Effector memory CD4-positive, alpha-beta T cell (primary cell): ENCODE results near the gene CAMSAP3.

Experiments
- DNase-seq, 3 donors: peaks; one replicate each; pipeline ENCODE4 v3.0.0-alpha.2; 2020
- H3K27ac ChIP-seq: 2 replicates; pipeline ENCODE4 v1.7.0; 2013; ENCODE audit warnings: mild to moderate bottlenecking, low read length, moderate library complexity; ENCODE audit not compliant: insufficient read depth, poor library complexity, severe bottlenecking
- H3K27me3 ChIP-seq: replicated peaks from 2 replicates; pipeline ENCODE4 v1.7.0; 2013; ENCODE audit warnings: mild to moderate bottlenecking, low read length; ENCODE audit not compliant: insufficient read depth, control insufficient read depth, poor library complexity, severe bottlenecking
- H3K36me3 ChIP-seq: 2 replicates; pipeline ENCODE4 v1.7.0; 2013; ENCODE audit warnings: mild to moderate bottlenecking, low read length, moderate library complexity; ENCODE audit not compliant: control insufficient read depth, insufficient read depth
- H3K4me1 ChIP-seq: 2 replicates; pipeline ENCODE4 v1.7.0; 2013; ENCODE audit warnings: low read length, mild to moderate bottlenecking; ENCODE audit not compliant: control insufficient read depth, insufficient read depth, poor library complexity, severe bottlenecking
- H3K4me3 ChIP-seq: 2 replicates; pipeline ENCODE4 v1.7.0; 2013; ENCODE audit warnings: low read length, low read depth, mild to moderate bottlenecking; ENCODE audit not compliant: insufficient read depth, poor library complexity, severe bottlenecking
- H3K9me3 ChIP-seq: 2 replicates; pipeline ENCODE4 v1.7.0; 2013; ENCODE audit warnings: mild to moderate bottlenecking, low read length, moderate library complexity; ENCODE audit not compliant: control insufficient read depth

The CAMSAP3 gene

GRCh38 chr19:7647156-7647555 lies 51.5 kb downstream of the CAMSAP3 start:
- Histone ChIP-seq H3K4me1 (peaks cover 4% of the 10 kb centered on the region), H3K27ac (no peak overlapping the region), H3K4me3 (no peak overlapping the region), H3K36me3 (peaks cover 14% of the 10 kb centered on the region), H3K27me3 (no peaks in the 10 kb centered on the region), H3K9me3 (no peaks in the 10 kb centered on the region)
- no peak for DNase-seq

- Histone ChIP-seq H3K36me3 (peaks cover 7% of the 10 kb centered on the region), H3K4me3 (no peak overlapping the region), H3K27me3 (no peaks in the 10 kb centered on the region), H3K4me1 (peaks cover 4% of the 10 kb centered on the region), H3K9me3 (no peaks in the 10 kb centered on the region), H3K27ac (no peak overlapping the region)
- DNase-seq = no peak
Observed at GRCh38 chr19:7648265-7649014, 52.8 kb downstream of the CAMSAP3 start.

GRCh38 chr19:7650148-7650547 lies 54.5 kb downstream of the CAMSAP3 start:
- Histone ChIP-seq H3K27me3 (no peaks in the 10 kb centered on the region), H3K36me3 (peaks cover under 1% of the 10 kb centered on the region), H3K4me1 (peaks cover 4% of the 10 kb centered on the region), H3K9me3 (no peaks in the 10 kb centered on the region), H3K27ac (no peak overlapping the region), H3K4me3 (no peak overlapping the region)
- no peak for DNase-seq

- H3K9me3 ChIP-seq = no peaks in the 10 kb centered on the region
- H3K27me3 ChIP-seq = no peaks in the 10 kb centered on the region
- peaks cover 4% of the 10 kb centered on the region for H3K4me1 ChIP-seq
- no peaks in the 10 kb centered on the region for H3K36me3 ChIP-seq
- peak; percentile 78 to 87 (median 86) for DNase-seq
- H3K4me3 ChIP-seq = peak overlapping the region; percentile 35
- peak overlapping the region; percentile 48 for H3K27ac ChIP-seq
Observed at GRCh38 chr19:7652061-7652641, 56.5 kb downstream of the CAMSAP3 start.

- no peaks in the 10 kb centered on the region for H3K9me3 ChIP-seq
- DNase-seq = no peak
- H3K27ac ChIP-seq = no peak overlapping the region
- H3K36me3 ChIP-seq = no peaks in the 10 kb centered on the region
- H3K27me3 ChIP-seq = no peaks in the 10 kb centered on the region
- H3K4me1 ChIP-seq = peaks cover 11% of the 10 kb centered on the region
- no peak overlapping the region for H3K4me3 ChIP-seq
Observed at GRCh38 chr19:7654401-7654800, 58.7 kb downstream of the CAMSAP3 start.

GRCh38 chr19:7655581-7655980 lies 59.9 kb downstream of the CAMSAP3 start:
- no peak for DNase-seq

GRCh38 chr19:7657131-7657751 lies 61.6 kb downstream of the CAMSAP3 start:
- H3K36me3 ChIP-seq = no peaks in the 10 kb centered on the region
- DNase-seq = no peak
- no peaks in the 10 kb centered on the region for H3K27me3 ChIP-seq
- H3K27ac ChIP-seq = no peak overlapping the region
- H3K4me1 ChIP-seq = peaks cover 7% of the 10 kb centered on the region
- H3K9me3 ChIP-seq = no peaks in the 10 kb centered on the region
- no peak overlapping the region for H3K4me3 ChIP-seq

More at GRCh38 chr19:7655581-7655980, 59.9 kb downstream of the CAMSAP3 start:
- Histone ChIP-seq H3K4me3 (no peak overlapping the region), H3K9me3 (no peaks in the 10 kb centered on the region), H3K27me3 (no peaks in the 10 kb centered on the region), H3K4me1 (peaks cover 11% of the 10 kb centered on the region), H3K36me3 (no peaks in the 10 kb centered on the region), H3K27ac (no peak overlapping the region)

GRCh38 chr19:7658219-7658686 lies 62.6 kb downstream of the CAMSAP3 start:
- Histone ChIP-seq H3K9me3 (no peaks in the 10 kb centered on the region), H3K36me3 (no peaks in the 10 kb centered on the region), H3K4me3 (peak overlapping the region; percentile 9), H3K27ac (peak overlapping the region; percentile 27), H3K27me3 (no peaks in the 10 kb centered on the region), H3K4me1 (peaks cover 7% of the 10 kb centered on the region)
- no peak for DNase-seq

GRCh38 chr19:7661744-7662538 lies 66.3 kb downstream of the CAMSAP3 start:
- no peak for DNase-seq
- Histone ChIP-seq H3K9me3 (no peaks in the 10 kb centered on the region), H3K27ac (no peak overlapping the region), H3K4me1 (peaks cover 7% of the 10 kb centered on the region), H3K36me3 (no peaks in the 10 kb centered on the region), H3K4me3 (no peak overlapping the region), H3K27me3 (no peaks in the 10 kb centered on the region)
